COLO829 (cell line): Measurements from ENCODE around the gene TEX10.
"Not testable (repeated sequence)": the region's sequence is repeated elsewhere in the genome, so short reads cannot be mapped to it uniquely, and the experiment has no call there.

Experiments used
- DNase-seq: peaks from one replicate; pipeline ENCODE4 v3.0.0; 2012; ENCODE audit warnings: low spot score

Gene TEX10

DNA sequence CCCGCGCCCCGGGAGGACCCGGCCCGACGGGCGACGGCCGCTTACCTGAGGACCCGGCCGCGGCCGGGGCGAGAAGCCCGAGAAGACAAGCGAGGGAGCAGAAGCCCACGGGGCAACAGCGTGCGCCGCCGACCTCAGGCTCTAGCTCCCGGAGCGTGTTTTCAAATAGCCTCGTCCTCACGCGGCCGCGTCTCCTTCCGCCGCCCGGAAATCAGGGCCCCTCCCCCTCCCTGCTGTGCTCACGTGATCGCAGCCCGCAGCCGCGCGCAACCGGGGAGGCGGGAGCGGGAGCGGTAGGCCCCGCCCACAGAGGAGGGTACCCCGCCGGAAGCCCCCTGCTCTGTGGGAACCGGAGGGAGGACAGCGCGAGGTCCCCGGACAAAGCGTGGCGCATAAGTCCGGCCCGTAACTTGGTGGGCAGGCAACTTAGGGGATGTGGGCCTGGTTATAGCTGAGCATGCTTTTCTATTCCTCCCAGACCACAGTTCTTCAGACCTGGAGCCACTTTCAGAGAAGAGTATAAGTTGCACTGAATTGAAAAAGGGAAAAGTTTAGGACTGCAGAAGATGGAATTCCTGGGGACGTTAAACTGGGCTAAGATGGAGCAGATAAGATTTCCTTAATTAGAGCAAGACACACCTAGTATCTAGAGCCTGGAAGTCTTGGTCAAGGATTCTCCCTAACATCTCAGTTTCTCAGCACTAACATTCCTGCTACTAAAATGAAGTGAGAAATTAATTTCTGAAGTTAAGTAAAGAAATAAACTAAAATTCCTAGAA lies at the start of gene TEX10:
Gene TEX10 (minus strand): TSS at position 216 of the 779 bp plus-strand sequence. CDS start 3,579 bp downstream, outside the sequence.
- peak; percentile 92 for DNase-seq

DNA sequence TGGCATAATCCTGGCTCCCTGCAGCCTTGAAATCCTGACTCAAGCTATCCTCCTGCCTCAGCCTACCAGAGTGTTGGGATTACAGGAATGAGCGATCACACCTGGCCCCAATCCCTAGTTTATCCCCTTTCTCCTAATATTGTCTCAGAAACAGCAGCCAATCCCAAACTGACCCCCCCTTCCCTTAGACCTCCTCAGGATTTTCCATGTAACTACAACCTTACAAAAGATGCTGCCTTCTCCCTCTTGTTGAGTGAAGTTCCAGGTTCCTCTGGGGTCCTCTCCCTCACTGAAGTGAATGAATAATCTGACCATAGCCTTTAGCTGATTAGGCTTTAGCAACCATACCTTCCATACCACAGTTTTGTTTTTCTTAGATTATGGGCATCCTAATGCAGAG lies 48.3 kb upstream of the TEX10 start:
- no peak for DNase-seq

DNA sequence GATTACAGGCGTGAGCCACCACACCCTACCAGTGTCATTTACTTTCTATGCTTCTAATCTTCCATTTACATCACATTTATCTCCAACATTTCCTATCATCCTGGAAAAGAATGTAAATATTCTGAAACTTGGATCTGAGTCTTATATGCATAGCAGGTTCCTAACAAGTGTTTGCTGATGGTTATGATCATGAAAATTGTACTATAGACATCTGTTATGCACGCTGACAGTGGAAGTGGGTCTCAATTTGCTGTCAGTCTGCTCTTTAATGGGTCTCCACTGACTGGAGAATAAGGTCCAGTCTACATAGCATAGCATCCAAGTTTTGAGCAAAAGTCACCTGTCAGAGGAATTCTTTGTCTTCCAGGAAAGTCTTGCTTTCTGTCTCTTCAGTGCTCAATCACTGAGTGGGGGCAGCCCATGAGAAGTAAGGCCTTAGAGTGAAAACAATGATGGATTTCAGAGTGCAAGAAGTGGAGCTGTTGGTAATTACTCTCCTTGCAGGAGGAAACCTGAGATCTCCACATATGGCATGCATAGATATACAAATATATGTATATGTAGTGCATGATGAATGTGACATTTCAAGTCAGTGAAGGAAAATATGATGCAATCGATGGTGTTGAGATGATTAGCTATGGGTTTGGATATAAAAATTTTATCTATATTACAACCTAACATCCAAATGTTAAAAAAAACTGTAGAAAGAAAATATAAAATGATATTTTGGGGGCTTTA lies 45.0 kb upstream of the TEX10 start:
- DNase-seq, result no peak

DNA sequence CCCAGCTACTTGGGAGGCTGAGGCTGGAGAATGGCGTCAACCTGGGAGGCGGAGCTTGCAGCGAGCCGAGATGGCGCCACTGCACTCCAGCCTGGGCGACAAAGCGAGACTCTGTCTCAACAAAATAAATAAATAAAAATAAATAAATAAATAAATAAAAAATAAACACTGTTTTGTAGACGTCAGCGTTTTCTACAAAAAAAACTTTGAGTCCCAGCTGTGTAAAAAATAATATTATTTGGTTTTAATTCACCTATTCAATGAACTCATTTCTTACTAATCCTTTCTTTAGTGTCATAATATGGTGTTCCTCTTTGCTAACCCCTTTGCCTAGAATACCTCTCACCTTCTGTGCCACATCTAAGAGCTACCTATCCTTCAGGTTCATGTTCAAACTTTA lies 44.0 kb upstream of the TEX10 start:
- no peak for DNase-seq

DNA sequence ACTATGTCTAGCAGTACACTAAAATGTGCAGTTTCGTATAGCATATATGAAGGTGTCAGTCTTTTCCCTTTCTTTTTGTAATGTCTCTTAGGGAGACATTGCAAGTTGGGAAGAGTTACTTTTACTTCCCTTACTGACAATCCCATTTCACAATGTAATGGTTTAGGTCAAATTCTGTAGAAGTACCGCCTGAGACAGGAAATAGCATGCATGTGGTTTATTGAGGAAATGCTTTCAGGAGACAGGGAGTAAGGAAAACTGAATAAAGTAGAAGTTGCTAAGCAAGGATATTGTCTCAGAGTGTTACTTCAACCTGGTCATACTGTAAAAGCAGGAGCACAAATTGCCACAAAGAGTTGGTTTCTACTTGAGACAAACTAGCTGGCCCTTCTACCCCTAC lies 42.1 kb upstream of the TEX10 start:
- DNase-seq, result no peak

DNA sequence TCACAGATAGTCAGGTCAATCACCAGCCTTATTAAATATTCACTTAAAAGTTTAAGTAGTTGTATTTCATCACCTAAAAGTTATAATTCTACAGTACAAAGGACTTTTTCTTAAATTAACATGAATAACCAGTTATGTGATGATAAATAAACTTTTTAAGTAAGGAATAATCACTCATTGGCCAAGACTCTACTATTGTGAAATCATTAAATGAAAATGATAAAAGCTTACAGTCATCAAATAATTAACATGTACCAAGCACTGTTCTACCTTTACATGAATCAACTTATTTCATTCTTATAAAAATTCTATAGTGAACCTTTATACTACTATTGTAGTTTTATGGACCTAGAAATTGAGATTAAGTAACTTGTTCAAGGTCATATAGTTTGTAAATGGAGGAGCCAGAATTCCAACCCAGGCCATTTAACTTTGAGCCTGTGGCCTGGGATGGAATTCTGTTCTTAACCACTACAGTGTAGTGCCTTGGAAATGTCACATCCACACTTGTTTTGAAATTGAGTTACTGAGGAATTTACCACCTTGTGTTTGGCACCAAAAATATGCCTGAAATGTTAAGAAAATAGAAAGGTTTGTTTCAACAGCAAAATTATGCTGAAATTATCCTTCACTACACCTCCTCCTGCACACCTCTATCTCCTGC lies 41.4 kb upstream of the TEX10 start:
- DNase-seq, result no peak

DNA sequence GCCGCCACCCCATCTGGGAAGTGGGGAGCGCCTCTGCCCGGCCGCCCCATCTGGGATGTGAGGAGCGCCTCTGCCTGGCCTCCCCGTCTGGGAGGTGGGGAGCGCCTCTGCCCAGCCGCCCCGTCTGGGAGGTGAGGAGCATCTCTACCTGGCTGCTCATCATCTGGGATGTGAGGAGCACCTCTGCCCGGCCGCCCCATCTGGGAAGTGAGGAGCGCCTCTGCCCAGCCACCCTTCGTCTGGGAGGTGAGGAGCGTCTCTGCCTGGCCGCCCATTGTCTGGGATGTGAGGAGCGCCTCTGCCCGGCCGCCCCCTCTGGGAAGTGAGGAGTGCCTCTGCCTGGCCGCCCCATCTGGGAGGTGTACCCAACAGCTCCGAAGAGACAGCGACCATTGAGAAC lies 40.2 kb upstream of the TEX10 start:
- DNase-seq, result not testable (repeated sequence)

DNA sequence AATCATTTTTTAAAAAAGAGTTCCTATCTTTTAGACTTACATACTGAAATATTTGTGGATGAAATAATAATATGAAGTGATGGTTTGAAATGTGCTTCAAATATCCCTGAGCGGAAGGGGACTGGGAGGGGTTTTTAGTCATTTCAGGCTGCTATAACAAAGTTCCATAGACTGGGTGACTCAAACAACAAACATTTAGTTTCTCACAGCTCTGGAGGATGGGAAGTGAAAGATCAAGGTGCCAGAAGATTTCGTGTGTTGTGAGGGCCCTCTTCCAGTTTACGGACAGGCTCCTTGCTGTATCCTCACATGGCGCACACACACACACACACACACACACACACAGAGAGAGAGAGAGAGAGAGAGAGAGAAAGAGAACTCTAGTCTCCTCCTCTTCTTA lies 27.1 kb upstream of the TEX10 start:
- DNase-seq, result no peak

DNA sequence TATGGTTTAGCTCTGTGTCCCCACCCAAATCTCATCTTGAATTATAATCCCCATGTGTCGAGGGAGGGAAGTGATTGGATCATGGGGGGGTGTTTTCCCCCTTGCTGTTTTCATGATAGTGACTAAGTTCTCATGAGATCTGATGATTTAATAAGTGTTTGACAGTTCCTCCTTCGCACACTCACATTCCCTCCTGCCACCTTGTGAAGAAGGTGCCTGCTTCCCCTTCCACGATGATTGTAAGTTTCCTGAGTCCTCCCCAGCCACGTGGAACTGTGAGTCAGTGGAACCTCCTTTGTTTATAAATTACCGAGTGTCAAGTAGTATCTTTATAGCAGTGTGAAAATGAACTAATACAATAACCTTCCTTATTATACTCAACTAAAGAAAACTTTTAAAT lies 24.3 kb upstream of the TEX10 start:
- no peak for DNase-seq

DNA sequence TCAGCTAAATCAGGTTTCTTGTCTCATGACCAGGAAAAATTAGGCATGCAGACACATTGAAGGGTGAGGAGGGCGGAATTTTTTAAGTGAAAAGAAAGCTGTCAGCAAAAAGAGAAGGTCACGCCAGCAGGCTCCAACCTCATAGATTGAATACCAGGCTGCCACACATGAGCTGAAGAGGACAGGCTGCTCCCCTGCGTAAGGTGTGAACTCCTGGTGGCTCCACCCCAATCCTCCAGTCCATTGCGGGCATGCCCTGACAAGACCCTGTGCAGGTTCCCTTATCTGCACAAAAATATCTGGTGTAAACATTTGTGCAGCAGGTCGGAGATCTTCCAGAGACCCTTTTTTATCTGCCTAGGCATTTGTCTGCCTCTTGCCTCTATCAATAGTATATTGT lies 22.9 kb upstream of the TEX10 start:
- no peak for DNase-seq

DNA sequence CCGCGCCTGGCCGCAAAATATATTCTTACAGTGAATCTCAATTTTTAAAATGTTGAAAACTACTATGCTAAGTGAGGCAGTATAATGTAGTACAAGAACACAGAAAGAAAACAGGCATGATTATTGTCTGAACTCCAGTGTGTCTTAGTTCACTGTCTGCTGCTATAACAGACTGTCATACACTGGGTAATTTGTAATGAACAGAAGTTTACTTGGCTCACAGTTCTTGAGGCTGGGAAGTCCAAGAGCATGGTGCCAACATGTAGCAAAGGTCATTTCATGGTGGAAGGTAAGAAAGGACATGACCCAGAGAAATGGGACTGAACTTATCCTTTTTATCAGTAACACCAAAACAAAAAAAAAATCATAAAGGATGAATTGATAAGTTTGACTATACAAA lies 19.9 kb upstream of the TEX10 start:
- no peak for DNase-seq

DNA sequence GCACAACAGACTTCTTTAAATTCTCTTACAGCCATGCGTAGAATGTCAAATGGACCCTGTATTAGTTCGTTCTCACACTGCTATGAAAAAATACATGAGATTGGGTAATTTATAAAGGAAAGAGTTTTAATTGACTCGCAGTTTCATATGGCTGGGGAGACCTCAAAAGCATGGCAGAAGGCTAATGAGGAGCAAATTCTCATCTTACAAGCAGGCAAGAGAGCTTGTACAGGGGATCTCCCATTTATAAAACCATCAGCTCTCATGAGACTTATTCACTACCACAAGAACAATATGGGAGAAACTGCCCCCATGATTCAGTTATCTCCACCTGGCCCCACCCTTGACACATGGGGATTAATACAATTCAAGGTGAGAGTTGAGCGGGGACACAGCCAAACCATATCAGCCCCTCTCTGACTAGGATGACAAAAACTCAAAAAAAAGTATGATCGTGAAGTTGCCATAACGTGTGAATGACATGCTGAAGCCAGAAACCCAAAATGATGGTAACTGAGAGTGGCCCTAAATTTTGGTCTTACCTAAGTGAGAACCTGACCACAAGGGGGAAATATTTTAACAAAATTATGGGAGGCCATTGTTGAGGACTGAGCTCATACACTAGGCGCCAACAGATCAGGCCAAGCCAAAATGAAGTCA lies 17.5 kb upstream of the TEX10 start:
- DNase-seq, result no peak

DNA sequence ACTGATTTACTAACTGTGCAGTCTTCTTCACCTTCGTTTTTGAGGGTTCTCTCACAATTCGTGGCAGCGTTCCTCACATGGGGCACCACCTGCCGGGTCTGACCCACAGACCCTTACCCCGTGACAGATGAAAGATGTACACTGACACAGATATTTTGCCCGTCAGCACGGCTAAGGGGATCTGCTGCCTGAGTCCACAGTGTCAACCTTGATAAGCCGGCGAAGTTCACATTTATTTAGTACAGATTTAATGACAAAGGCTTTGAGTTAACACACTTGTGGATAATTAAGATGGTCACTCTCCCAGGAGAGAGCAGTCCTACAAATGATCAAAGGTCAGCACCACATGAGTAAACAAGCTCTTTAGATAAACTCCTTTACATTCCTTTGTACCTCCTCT lies 15.9 kb upstream of the TEX10 start:
- no peak for DNase-seq

DNA sequence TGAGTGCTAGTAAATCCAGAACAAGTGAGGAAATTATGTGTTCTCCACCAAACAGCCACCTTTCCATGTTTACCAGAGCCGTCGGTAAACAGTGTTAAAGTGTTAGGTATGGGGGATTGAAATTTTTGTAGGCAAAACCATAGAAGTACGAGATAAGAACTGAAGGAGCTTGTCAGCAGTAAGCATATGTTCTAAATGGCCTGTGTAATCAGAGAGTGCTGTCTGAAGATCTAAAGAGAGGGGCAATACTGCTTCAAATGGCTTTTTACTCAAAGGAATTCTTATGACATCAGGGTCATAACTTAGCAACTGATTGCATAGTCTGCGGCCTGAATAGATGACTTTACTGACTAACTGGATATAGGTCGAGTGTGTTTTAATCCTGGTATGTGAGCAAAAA lies 13.4 kb upstream of the TEX10 start:
- DNase-seq, result no peak

DNA sequence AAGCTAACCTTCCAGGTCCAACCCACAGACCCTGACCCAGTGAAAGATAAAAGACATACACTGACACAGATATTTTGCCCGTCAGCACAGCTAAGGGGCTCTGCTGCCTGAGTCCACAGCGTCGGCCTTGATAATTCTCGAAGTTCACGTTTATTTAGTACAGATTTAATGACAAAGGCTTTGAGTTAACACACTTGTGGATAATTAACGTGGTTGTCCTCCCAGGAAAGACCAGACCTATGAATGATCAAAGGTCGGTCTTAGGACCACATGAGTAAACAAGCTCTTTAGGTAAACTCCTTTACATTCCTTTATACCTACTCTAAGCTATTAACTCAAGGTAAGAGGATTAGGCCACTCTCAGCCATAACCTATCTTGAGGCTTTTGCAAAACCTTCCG lies 11.3 kb upstream of the TEX10 start:
- DNase-seq, result no peak

DNA sequence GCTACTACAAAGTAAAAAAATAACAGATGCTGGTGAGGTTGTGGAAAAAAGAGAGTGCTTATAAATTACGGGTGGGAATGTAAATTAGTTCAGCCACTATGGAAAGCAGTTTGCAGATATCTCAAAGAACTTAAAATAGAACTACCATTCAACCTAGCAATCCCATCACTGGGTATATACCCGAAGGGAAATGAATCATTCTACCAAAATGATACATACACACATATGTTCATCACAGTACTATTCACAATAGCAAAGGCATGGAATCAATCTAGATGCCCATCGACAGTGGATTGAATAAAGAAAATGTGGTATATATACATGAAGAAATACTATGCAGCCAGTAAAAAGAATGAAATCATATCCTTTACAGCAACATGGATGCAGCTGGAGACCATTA lies 6.3 kb upstream of the TEX10 start:
- DNase-seq, result no peak

DNA sequence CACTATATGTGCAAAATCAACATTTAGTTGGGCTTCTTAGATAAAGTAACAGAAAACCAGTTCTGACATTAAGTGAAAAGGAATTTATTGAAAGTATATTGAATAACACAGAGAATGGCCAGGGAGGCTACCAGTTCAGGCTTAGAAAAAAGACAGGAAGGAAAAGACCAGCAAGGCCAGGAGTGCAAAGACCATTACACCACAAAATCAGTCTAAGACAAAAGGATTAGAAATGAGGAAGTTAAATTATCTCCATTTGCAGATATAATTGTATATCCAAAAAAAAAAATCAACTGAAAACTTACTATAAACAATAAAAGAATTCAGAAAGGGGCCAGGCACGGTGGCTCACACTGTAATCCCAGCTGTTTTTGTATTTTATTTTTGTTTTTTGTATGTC lies 4.8 kb upstream of the TEX10 start:
- no peak for DNase-seq

DNA sequence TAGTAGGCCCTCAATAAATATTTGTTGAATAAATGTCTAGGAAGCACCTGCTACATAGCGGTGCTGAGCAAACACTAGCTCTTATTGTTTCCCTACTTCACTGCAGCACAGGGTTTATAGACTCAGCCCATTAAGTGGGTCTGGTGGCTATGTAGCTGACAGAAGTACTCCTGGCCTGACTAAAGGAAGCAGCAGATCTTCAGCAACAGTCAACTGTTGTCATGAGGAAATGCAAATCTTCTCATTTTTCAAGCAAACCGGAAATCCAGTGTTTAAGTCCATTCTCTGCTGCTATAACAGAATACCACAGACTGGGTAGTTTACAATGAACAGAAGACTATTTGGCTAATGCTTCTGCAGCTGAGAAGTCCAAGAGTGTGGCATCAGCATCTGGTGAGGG lies 2.8 kb upstream of the TEX10 start:
- DNase-seq, result no peak

DNA sequence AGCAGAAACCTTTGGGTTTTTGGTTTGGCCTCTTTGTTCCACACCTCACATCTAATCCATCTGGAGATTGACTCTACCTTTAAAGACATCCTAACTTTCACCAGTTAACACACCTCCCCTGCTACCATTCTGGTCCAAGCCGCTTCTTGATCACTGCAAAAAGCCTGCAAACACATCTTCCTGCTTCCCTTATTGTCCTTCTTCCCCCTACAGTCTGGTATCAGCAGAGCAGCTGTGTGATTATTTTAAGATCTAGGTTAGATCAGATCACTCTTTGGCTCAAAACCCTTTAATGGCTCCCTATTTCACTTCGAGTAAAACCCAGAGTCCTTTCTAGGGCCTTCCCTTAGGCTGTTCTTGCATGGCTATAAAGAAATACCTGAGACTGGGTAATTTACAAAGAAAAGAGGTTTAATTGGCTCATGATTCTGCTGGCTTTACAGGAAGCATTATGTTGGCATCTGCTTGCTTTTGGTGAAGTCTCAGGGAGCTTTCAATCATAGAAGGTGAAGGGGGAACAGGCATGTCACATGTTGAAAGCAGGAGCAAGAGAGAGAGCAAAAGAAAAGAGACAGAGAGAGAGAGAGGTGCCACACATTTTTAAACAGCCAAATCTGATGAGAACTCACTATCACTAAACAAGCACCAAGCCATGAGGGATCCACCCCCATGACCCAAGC lies 1.5 kb upstream of the TEX10 start:
- DNase-seq, result no peak

DNA sequence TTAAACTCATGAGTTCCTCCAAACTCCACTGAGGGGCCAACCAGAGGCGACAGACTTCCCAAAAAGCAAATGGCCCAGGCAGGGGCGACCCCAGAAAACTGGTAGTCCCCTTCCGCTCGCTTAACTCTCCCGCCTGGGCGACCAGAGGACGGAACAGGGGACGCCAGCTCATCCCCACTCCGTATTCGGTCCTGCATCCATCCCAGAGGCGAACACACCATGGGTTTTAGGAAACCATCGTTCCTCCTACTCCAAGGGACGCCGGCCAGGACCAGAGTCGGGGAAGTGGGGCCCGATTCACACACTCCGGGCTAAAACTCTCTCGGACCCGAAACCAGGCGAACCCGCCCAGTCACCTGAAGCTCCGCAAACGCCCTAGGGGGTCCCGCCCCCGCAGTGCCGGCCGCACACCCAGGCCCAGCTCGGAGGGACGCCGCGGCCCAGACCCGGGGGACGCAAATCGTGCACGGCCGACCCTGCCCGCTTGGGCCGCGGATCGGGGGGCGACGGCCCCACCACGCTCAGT lies 478 bp downstream of the TEX10 start:
- DNase-seq, result peak; percentile 41

DNA sequence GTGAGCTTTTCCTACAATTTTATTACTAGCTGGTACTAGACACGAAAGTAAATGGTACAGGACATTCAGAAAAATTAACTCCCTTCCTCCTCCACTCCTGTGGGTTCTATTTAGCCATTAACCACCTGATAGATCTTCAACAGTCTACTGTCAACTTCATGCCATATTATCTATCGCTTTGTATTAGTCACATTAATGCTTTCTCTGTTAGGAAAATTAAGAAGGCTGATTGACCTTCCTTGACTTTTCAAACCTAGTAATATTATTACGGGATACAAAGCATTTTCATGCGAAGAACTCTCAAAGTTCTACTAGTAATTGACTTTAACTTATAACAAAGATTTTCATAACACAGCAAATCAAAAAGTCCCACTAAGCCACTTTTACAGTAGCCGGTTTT lies 1.2 kb downstream of the TEX10 start:
- no peak for DNase-seq

DNA sequence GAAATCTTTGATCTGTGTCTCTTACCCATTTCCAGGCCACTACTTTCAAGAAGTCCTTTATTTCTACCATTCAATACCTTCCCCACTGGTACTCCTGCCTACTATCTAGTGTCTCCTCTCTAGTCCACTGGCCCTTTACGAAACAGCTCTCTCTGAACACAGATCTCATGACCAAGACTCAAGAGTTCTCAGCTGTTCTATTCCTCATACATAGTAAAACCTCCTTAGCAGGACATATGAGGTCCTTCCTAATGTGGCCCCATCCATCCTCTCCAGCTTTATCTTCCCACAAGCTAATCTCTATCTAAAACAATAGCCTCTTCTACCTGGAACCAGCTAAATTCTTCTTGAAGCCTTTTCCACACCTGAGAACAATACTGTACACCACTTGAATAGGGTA lies 2.6 kb downstream of the TEX10 start:
- no peak for DNase-seq
